Liver (tissue), 9 donors: ENCODE data around the gene EPB41L4B. TPM values are rescaled to one million over a fixed set of nuclear protein-coding genes. Genes with fewer than 3 reads are reported as not detected.

Experiments used
- DNase-seq: peaks from one replicate; pipeline ENCODE4 v3.0.0-alpha.2; 2017; ENCODE audit warnings: low spot score
- H3K27ac ChIP-seq, 2 donors: one replicate each; pipeline ENCODE4 v1.7.0; 2013; ENCODE audit warnings: inconsistent platforms in 2 of 2, low read length in 2 of 2, control low read depth in 1 of 2, low read depth in 1 of 2, mild to moderate bottlenecking in 1 of 2
- H3K27me3 ChIP-seq, 4 donors: one replicate each; pipeline versions ENCODE4 v1.6.1 to v1.7.0; 2013; ENCODE audit warnings: low read length in 3 of 4, inconsistent platforms in 1 of 4, mild to moderate bottlenecking in 1 of 4, moderate library complexity in 1 of 4; ENCODE audit not compliant: control insufficient read depth in 4 of 4, insufficient read depth in 4 of 4
- H3K36me3 ChIP-seq, 4 donors: one replicate each; pipeline versions ENCODE4 v1.6.1 to v1.7.0; 2013; ENCODE audit warnings: low read length in 3 of 4, mild to moderate bottlenecking in 3 of 4, low read depth in 1 of 4, moderate library complexity in 1 of 4; ENCODE audit not compliant: control insufficient read depth in 4 of 4, insufficient read depth in 3 of 4
- H3K4me1 ChIP-seq, 4 donors: one replicate each; pipeline versions ENCODE4 v1.6.1 to v1.7.0; 2013; ENCODE audit warnings: low read length in 3 of 4, mild to moderate bottlenecking in 3 of 4, moderate library complexity in 1 of 4; ENCODE audit not compliant: control insufficient read depth in 4 of 4, insufficient read depth in 4 of 4
- H3K4me3 ChIP-seq, 3 donors: one replicate each; pipeline versions ENCODE4 v1.6.1 to v1.7.0; 2013; ENCODE audit warnings: low read length in 3 of 3, control low read depth in 1 of 3, low read depth in 1 of 3, mild to moderate bottlenecking in 1 of 3
- H3K9ac ChIP-seq, 2 donors: one replicate each; pipeline ENCODE4 v1.7.0; 2013; ENCODE audit warnings: low read length in 2 of 2, mild to moderate bottlenecking in 2 of 2, moderate library complexity in 2 of 2, control low read depth in 1 of 2, low read depth in 1 of 2
- H3K9me3 ChIP-seq, 4 donors: one replicate each; pipeline versions ENCODE4 v1.6.1 to v1.7.0; 2013; ENCODE audit warnings: low read length in 3 of 4; ENCODE audit not compliant: control insufficient read depth in 4 of 4
- ATF3 ChIP-seq: IDR thresholded peaks from 2 replicates; pipeline ENCODE4 v1.6.1; 2016; ENCODE audit warnings: antibody characterized with exemption
- EGR1 ChIP-seq, 2 donors: IDR thresholded peaks; 2 replicates each; pipeline ENCODE4 v1.6.1; 2016 to 2018; ENCODE audit warnings: antibody characterized with exemption in 2 of 2, low read depth in 2 of 2
- FOXA1 ChIP-seq: IDR thresholded peaks from 2 replicates; pipeline ENCODE4 v1.6.1; 2016; ENCODE audit warnings: antibody characterized with exemption
- FOXA2 ChIP-seq: IDR thresholded peaks from 2 replicates; pipeline ENCODE4 v1.6.1; 2016; ENCODE audit warnings: antibody characterized with exemption
- GABPA ChIP-seq, 2 donors: IDR thresholded peaks in 1 of 2; conservative IDR thresholded peaks in 1 of 2; 2 replicates each; pipeline ENCODE4 v1.6.1; 2016; ENCODE audit warnings: antibody characterized with exemption in 2 of 2, mild to moderate bottlenecking in 1 of 2, moderate library complexity in 1 of 2
- HNF4A ChIP-seq, 2 donors: conservative IDR thresholded peaks; 2 replicates each; pipeline ENCODE4 v1.6.1; 2016; ENCODE audit warnings: antibody characterized with exemption in 2 of 2, mild to moderate bottlenecking in 2 of 2
- HNF4G ChIP-seq: IDR thresholded peaks from 2 replicates; pipeline ENCODE4 v1.6.1; 2016; ENCODE audit warnings: antibody characterized with exemption
- JUND ChIP-seq, 2 donors: IDR thresholded peaks; 2 replicates each; pipeline ENCODE4 v1.6.1; 2016; ENCODE audit warnings: antibody characterized with exemption in 2 of 2
- MAX ChIP-seq: IDR thresholded peaks from 2 replicates; pipeline ENCODE4 v1.6.1; 2016; ENCODE audit warnings: antibody characterized with exemption
- NR2F2 ChIP-seq: IDR thresholded peaks from 2 replicates; pipeline ENCODE4 v1.6.1; 2016; ENCODE audit warnings: antibody characterized with exemption
- RAD21 ChIP-seq, 2 donors: IDR thresholded peaks; 2 replicates each; pipeline ENCODE4 v1.6.1; 2016; ENCODE audit warnings: antibody characterized with exemption in 2 of 2, mild to moderate bottlenecking in 2 of 2
- RXRA ChIP-seq, 2 donors: IDR thresholded peaks; 2 replicates each; pipeline ENCODE4 v1.6.1; 2017 to 2018; ENCODE audit warnings: antibody characterized with exemption in 2 of 2, mild to moderate bottlenecking in 1 of 2
- SP1 ChIP-seq: IDR thresholded peaks from 2 replicates; pipeline ENCODE4 v1.6.1; 2018; ENCODE audit warnings: antibody characterized with exemption, mild to moderate bottlenecking
- ZBTB33 ChIP-seq: IDR thresholded peaks from 2 replicates; pipeline ENCODE4 v1.6.1; 2016; ENCODE audit warnings: antibody characterized with exemption
- WGBS: extraction: QIAGEN DNeasy Blood & Tissue Kit; methylation state at CpG from one replicate; pipeline ENCODE4 v1.1.7; 2013; 5-methylcytosine and 5-hydroxymethylcytosine counted together
- polyA plus RNA-seq, 2 donors: library from polyadenylated mRNA; stranded (reverse) in 1 of 2; unstranded in 1 of 2; fragments of 200-250 nt in 1 of 2; fragments of >200 nt in 1 of 2; fragmentation: Nextera tagmentation in 1 of 2; extraction: Ambion mirVana in 1 of 2; gene quantifications; one replicate each; pipeline versions ENCODE4 v1.2.1 to v1.2.3, GENCODE V29; 2013 to 2015
- total RNA-seq, 2 donors: library from RNA; depleted of rRNA; stranded (reverse); fragments of >200 nt; gene quantifications; one replicate each; pipeline ENCODE4 v1.2.3, GENCODE V29; 2014
- TF ChIP-seq, protein P1 (sequence below): IDR thresholded peaks from 2 replicates; pipeline ENCODE4 v1.6.1; 2016; ENCODE audit warnings: antibody characterized with exemption, mild to moderate bottlenecking
- donor health status: healthy.
- donor health status: healthy.
- donor health status: healthy.
- donor health status: healthy.
- donor health status: healthy.

Gene EPB41L4B
- total and polyA plus RNA-seq, 4 donors, result 9.9 to 42.6 (median 23.9) TPM

GRCh38 chr9:109179801-109180523, 140.9 kb downstream of the EPB41L4B start:
- Histone ChIP-seq H3K9ac (no peak overlapping the region), H3K27me3 (no peaks in the 10 kb centered on the region), H3K9me3 (no peaks in the 10 kb centered on the region), H3K36me3 (no peaks in the 10 kb centered on the region), H3K4me1 (no peaks in the 10 kb centered on the region), H3K4me3 (no peak overlapping the region), H3K27ac (no peak overlapping the region)
- TF ChIP-seq ZBTB33 (no peak), MAX (no peak), RXRA (IDR thresholded peaks at IDR 0.05) (no peak), HNF4G (no peak), SP1 (no peak), RAD21 (IDR thresholded peaks at IDR 0.05) (no peak), EGR1 (IDR thresholded peaks at IDR 0.05; ENCODE audit: low read depth in 2 of 2) (no peak), FOXA2 (no peak), FOXA1 (no peak), HNF4A (conservative IDR thresholded peaks at IDR 0.05) (no peak), GABPA (IDR thresholded peaks at IDR 0.05 in 1 of 2, conservative IDR thresholded peaks at IDR 0.05 in 1 of 2) (no peak), JUND (IDR thresholded peaks at IDR 0.05) (no peak), NR2F2 (no peak), ATF3 (no peak)
- DNase-seq, result no peak
- 88% methylated on average over 9 of the region's 9 CpGs for WGBS

DNA sequence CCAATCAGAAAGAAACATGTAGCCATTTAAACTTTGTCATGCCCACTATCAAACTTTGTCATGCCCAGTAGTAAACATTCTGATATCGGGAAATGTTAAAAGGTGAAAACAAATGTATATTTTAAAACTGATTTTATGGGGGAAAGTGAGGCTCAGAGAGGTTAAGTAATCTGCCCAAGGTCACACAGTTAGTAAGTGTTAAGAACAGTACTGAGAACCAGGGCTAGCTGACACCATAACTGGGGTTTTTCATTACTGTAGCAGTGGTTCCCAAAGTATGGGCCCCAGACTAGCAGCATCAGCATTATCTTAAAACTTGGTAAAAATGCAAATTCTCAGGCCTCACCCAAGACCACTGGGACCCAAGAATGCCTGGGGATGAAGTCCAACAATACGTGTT, 143.9 kb downstream of the EPB41L4B start:
- H3K9ac ChIP-seq, result no peak overlapping the region
- TF ChIP-seq, protein P1, sequence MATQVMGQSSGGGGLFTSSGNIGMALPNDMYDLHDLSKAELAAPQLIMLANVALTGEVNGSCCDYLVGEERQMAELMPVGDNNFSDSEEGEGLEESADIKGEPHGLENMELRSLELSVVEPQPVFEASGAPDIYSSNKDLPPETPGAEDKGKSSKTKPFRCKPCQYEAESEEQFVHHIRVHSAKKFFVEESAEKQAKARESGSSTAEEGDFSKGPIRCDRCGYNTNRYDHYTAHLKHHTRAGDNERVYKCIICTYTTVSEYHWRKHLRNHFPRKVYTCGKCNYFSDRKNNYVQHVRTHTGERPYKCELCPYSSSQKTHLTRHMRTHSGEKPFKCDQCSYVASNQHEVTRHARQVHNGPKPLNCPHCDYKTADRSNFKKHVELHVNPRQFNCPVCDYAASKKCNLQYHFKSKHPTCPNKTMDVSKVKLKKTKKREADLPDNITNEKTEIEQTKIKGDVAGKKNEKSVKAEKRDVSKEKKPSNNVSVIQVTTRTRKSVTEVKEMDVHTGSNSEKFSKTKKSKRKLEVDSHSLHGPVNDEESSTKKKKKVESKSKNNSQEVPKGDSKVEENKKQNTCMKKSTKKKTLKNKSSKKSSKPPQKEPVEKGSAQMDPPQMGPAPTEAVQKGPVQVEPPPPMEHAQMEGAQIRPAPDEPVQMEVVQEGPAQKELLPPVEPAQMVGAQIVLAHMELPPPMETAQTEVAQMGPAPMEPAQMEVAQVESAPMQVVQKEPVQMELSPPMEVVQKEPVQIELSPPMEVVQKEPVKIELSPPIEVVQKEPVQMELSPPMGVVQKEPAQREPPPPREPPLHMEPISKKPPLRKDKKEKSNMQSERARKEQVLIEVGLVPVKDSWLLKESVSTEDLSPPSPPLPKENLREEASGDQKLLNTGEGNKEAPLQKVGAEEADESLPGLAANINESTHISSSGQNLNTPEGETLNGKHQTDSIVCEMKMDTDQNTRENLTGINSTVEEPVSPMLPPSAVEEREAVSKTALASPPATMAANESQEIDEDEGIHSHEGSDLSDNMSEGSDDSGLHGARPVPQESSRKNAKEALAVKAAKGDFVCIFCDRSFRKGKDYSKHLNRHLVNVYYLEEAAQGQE, result no peak
- no peak for TF ChIP-seq JUND (IDR thresholded peaks at IDR 0.05)
- TF ChIP-seq FOXA2, result no peak
- no peak for TF ChIP-seq NR2F2
- TF ChIP-seq SP1, result no peak
- no peak for TF ChIP-seq HNF4A (conservative IDR thresholded peaks at IDR 0.05)
- TF ChIP-seq GABPA (IDR thresholded peaks at IDR 0.05 in 1 of 2, conservative IDR thresholded peaks at IDR 0.05 in 1 of 2), result no peak
- no peak for TF ChIP-seq RXRA (IDR thresholded peaks at IDR 0.05)
- no peak for TF ChIP-seq ZBTB33
- H3K36me3 ChIP-seq, result no peaks in the 10 kb centered on the region
- H3K27me3 ChIP-seq, result no peaks in the 10 kb centered on the region
- H3K27ac ChIP-seq, result no peak overlapping the region
- no peaks in the 10 kb centered on the region for H3K9me3 ChIP-seq
- no peak overlapping the region for H3K4me3 ChIP-seq
- no peaks in the 10 kb centered on the region for H3K4me1 ChIP-seq
- WGBS, result 92% methylated on average over 2 of the region's 2 CpGs
- DNase-seq, result no peak
